GM13977 (cell line): ENCODE measurements around the gene FKBP4.

Experiments
- DNase-seq: peaks from one replicate; pipeline ENCODE4 v3.0.0; 2012; ENCODE audit warnings: low spot score
- CTCF ChIP-seq: IDR thresholded peaks from 2 replicates; pipeline ENCODE4 v1.5.1; 2012; ENCODE audit warnings: mild to moderate bottlenecking, control low read depth; ENCODE audit not compliant: insufficient read depth; ENCODE audit errors: extremely low read depth, missing control alignments
- in situ Hi-C: fragments of 300-500 bp; cut with MboI; formaldehyde crosslinking; loops from one replicate; pipeline ENCODE4 v1.12.0; 2022; ENCODE audit warnings: low sequenced_read_pairs, low pct_unique_long_range_greater_than_20kb, mixed read lengths, inconsistent platforms; ENCODE audit not compliant: unreplicated experiment

FKBP4 gene

GRCh38 chr12:2833327-2833726 is 38.6 kb downstream of the FKBP4 start:
- in situ Hi-C loops: no loop called here
- no peak for TF ChIP-seq CTCF
- no peak for DNase-seq

- in situ Hi-C loops: no loop called here
- DNase-seq: no peak
- no peak for TF ChIP-seq CTCF
Observed at GRCh38 chr12:2833810-2834209, 39.0 kb downstream of the FKBP4 start.

GRCh38 chr12:2834581-2835491 is 40.1 kb downstream of the FKBP4 start, which contains the start of gene NRIP2:
Gene NRIP2 (minus strand): TSS chr12:2835035. CDS start chr12:2834983, 52 bp downstream.
- no peak for DNase-seq
- in situ Hi-C loops: no loop called here
- TF ChIP-seq CTCF: no peak

GRCh38 chr12:2835691-2836403 is 41.1 kb downstream of the FKBP4 start:
- no peak for DNase-seq
- in situ Hi-C loops: no loop called here
- TF ChIP-seq CTCF: no peak

- in situ Hi-C loops: no loop called here
Observed at GRCh38 chr12:2836574-2836973, 41.8 kb downstream of the FKBP4 start.

More at GRCh38 chr12:2836574-2836973, 41.8 kb downstream of the FKBP4 start:
- no peak for TF ChIP-seq CTCF
- DNase-seq: no peak
